NT2/D1 (cell line): ENCODE data around the gene DNM1L.

Experiments
- YY1 ChIP-seq: IDR thresholded peaks from 2 replicates; pipeline ENCODE4 v1.6.1; 2011; ENCODE audit not compliant: insufficient read length, insufficient read depth
- ZNF274 ChIP-seq: IDR thresholded peaks from 2 replicates; pipeline ENCODE4 v1.6.1; 2011; ENCODE audit warnings: mild to moderate bottlenecking, low read depth, low read length

DNA sequence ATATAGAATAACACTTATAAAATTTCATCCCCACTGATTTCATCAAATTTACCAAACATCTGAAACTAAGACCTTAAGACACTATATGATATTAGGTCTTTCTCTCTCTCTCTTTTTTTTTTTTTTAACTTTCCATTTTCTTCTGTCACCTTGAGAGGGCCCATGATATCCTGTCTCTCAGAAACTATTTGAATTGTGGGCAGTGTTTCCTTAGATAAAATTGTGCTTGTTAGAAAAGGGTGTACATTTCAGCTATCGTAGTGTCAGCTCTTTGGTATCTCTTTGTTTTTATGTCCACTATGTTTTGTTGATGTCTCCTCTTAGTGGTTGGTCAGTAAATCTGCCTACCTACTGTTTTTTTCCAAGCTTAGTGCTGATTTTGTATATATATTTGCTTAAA lies 23.8 kb downstream of the DNM1L start:
- TF ChIP-seq YY1 (no peak), ZNF274 (no peak)
